HepG2 (cell line): Measurements from ENCODE around the gene WHAMM. TPM values are rescaled to one million over a fixed set of nuclear protein-coding genes. Genes with fewer than 3 reads are reported as not detected.
A peak's percentile ranks its signal among the peaks of the same experiment; 100 is the strongest.

ENCODE experiments used
- ATAC-seq: fragments of 200-7000 bp; cut with Tn5 transposase; 3 replicates; pipeline ENCODE4 v1.9.1; 2020; ENCODE audit warnings: mild to moderate bottlenecking, moderate library complexity
- BruUV-seq: library from RNA; stranded (reverse); fragments of 400-500 nt; replicated peaks from 2 replicates; lab custom pipeline; 2021; lab: Mats Ljungman, UMichigan
- CTCF ChIA-PET: fragments of 300-600 bp; formaldehyde crosslinking; extraction: SDS; loops from one replicate; lab custom pipeline; 2021; ENCODE audit warnings: low total read pairs, inconsistent platforms, low intra/inter-chr PET ratio; lab: Yijun Ruan, JAX
- POLR2A ChIA-PET: fragments of 350-600 bp; sonication (Branson Sonifier 250); formaldehyde crosslinking; loops from one replicate; lab custom pipeline; 2020; ENCODE audit warnings: antibody characterized with exemption, inconsistent platforms; lab: Yijun Ruan, JAX
- DNase-seq: peaks from one replicate; pipeline ENCODE4 v3.0.0-alpha.2; 2015; ENCODE audit warnings: low spot score
- FAIRE-seq: peaks from 3 replicates; lab custom pipeline; 2011; peaks lifted over from hg19 to GRCh38; lab: Jason Lieb, UNC
- H2AFZ ChIP-seq: one replicate; pipeline ENCODE4 v1.6.1; 2011; ENCODE audit warnings: low read length, inconsistent platforms
- H3K27ac ChIP-seq: fragments of 300-600 bp; 3 replicates; pipeline ENCODE4 v1.8.0; 2011; ENCODE audit warnings: mixed run types, mild to moderate bottlenecking, mixed read lengths, low read length, inconsistent platforms; ENCODE audit not compliant: insufficient read depth; ENCODE audit errors: extremely low read length
- H3K27me3 ChIP-seq, 2 experiments: fragments of 200-600 bp in 1 of 2; 2 replicates in 1 of 2; 3 replicates in 1 of 2; pipeline versions ENCODE4 v1.6.0 to v1.8.0; 2011; ENCODE audit warnings: low read length in 2 of 2, mild to moderate bottlenecking in 2 of 2, moderate library complexity in 2 of 2, inconsistent platforms in 1 of 2; ENCODE audit not compliant: insufficient read depth in 2 of 2, control insufficient read depth in 1 of 2
- H3K36me3 ChIP-seq, 2 experiments: fragments of 200-600 bp in 1 of 2; replicated peaks in 1 of 2; 2 replicates in 1 of 2; 3 replicates in 1 of 2; pipeline versions ENCODE4 v1.5.1 to v1.8.0; 2011; ENCODE audit warnings: low read length in 2 of 2, inconsistent platforms in 1 of 2; ENCODE audit not compliant: insufficient read depth in 2 of 2, control insufficient read depth in 1 of 2
- H3K4me1 ChIP-seq: 2 replicates; pipeline ENCODE4 v1.5.1; 2012; ENCODE audit warnings: low read length, inconsistent platforms; ENCODE audit not compliant: insufficient read depth
- H3K4me2 ChIP-seq: 2 replicates; pipeline ENCODE4 v1.6.0; 2011; ENCODE audit warnings: low read depth, low read length, inconsistent platforms
- H3K4me3 ChIP-seq, 3 experiments: fragments of 200-600 bp in 1 of 3; sonication (generic), shearing (Covaris generic) in 1 of 3; replicated peaks in 1 of 3; 2 replicates each; pipeline ENCODE4 v1.5.1; 2011 to 2016; ENCODE audit warnings: low read length in 3 of 3, inconsistent platforms in 2 of 3, low read depth in 2 of 3, mild to moderate bottlenecking in 2 of 3, control low read depth in 1 of 3, mixed read lengths in 1 of 3; ENCODE audit not compliant: insufficient read depth in 1 of 3
- H3K79me2 ChIP-seq: one replicate; pipeline ENCODE4 v1.6.1; 2011; ENCODE audit warnings: low read length, inconsistent platforms; ENCODE audit not compliant: insufficient read depth
- H3K9ac ChIP-seq: 2 replicates; pipeline ENCODE4 v1.6.0; 2011; ENCODE audit warnings: mild to moderate bottlenecking, low read depth, low read length, inconsistent platforms; ENCODE audit not compliant: insufficient read depth
- H3K9me3 ChIP-seq: 2 replicates; pipeline ENCODE4 v1.5.1; 2012; ENCODE audit warnings: mild to moderate bottlenecking, low read length
- H4K20me1 ChIP-seq: 2 replicates; pipeline ENCODE4 v1.6.0; 2011; ENCODE audit warnings: inconsistent platforms, mild to moderate bottlenecking, low read length, moderate library complexity; ENCODE audit not compliant: insufficient read depth
- HMGA1 ChIP-seq: sonication (generic); formaldehyde crosslinking; conservative IDR thresholded peaks from 2 replicates; pipeline ENCODE4 v1.4.0; 2020; ENCODE audit warnings: missing genetic modification reagents
- KLF12 ChIP-seq: sonication (generic); formaldehyde crosslinking; IDR thresholded peaks from 2 replicates; pipeline ENCODE4 v1.4.0; 2020; ENCODE audit warnings: missing genetic modification reagents, borderline replicate concordance
- MNT ChIP-seq: fragments of 450-650 bp; IDR thresholded peaks from 2 replicates; pipeline ENCODE4 v1.6.1; 2016
- NFKBIZ ChIP-seq: IDR thresholded peaks from 2 replicates; pipeline ENCODE4 v1.6.1; 2018; ENCODE audit warnings: missing genetic modification reagents, missing compliant biosample characterization
- NFYC ChIP-seq: IDR thresholded peaks from 2 replicates; pipeline ENCODE4 v1.6.1; 2016; ENCODE audit warnings: missing genetic modification reagents, missing compliant biosample characterization
- PLSCR1 ChIP-seq: sonication (generic); formaldehyde crosslinking; IDR thresholded peaks from 2 replicates; pipeline ENCODE4 v1.5.0; 2020; ENCODE audit warnings: missing genetic modification reagents, mild to moderate bottlenecking, borderline replicate concordance
- RNF2 ChIP-seq: fragments of 450-650 bp; conservative IDR thresholded peaks from 2 replicates; pipeline ENCODE4 v1.6.1; 2016; ENCODE audit warnings: low read depth
- SMARCC2 ChIP-seq: fragments of 450-650 bp; IDR thresholded peaks from 2 replicates; pipeline ENCODE4 v1.6.1; 2017; ENCODE audit warnings: antibody characterized with exemption, mild to moderate bottlenecking
- SNAPC5 ChIP-seq: sonication (generic); formaldehyde crosslinking; IDR thresholded peaks from 2 replicates; pipeline ENCODE4 v1.8.1; 2023; ENCODE audit warnings: mild to moderate bottlenecking, missing genetic modification reagents, borderline replicate concordance
- SRY ChIP-seq: sonication (generic); formaldehyde crosslinking; IDR thresholded peaks from 2 replicates; pipeline ENCODE4 v1.8.0; 2022; ENCODE audit warnings: mild to moderate bottlenecking, missing genetic modification reagents
- TCF12 ChIP-seq, 2 experiments: fragments of 450-650 bp in 1 of 2; sonication (generic) in 1 of 2; formaldehyde crosslinking in 1 of 2; IDR thresholded peaks; 2 replicates each; pipeline versions ENCODE4 v1.6.1 to v1.8.0; 2017 to 2022; ENCODE audit warnings: antibody characterized with exemption in 1 of 2, mild to moderate bottlenecking in 1 of 2, missing genetic modification reagents in 1 of 2, moderate library complexity in 1 of 2
- TFE3 ChIP-seq: IDR thresholded peaks from 2 replicates; pipeline ENCODE4 v1.6.1; 2016
- ZKSCAN1 ChIP-seq: fragments of 150-350 bp; IDR thresholded peaks from 2 replicates; pipeline ENCODE4 v1.6.1; 2014; ENCODE audit warnings: low read length
- ZNF276 ChIP-seq: sonication (generic); formaldehyde crosslinking; IDR thresholded peaks from 2 replicates; pipeline ENCODE4 v1.4.0; 2020; ENCODE audit warnings: mild to moderate bottlenecking, low read depth, missing genetic modification reagents
- ZNF280D ChIP-seq: sonication (generic); formaldehyde crosslinking; IDR thresholded peaks from 2 replicates; pipeline ENCODE4 v1.5.1; 2020; ENCODE audit warnings: mild to moderate bottlenecking, missing genetic modification reagents
- ZNF768 ChIP-seq: sonication (generic); formaldehyde crosslinking; IDR thresholded peaks from 2 replicates; pipeline ENCODE4 v1.4.0; 2020; ENCODE audit warnings: missing genetic modification reagents
- WGBS: methylation state at CpG from one replicate; pipeline ENCODE4 v1.1.6; 2017; ENCODE audit warnings: low lambda C conversion rate; 5-methylcytosine and 5-hydroxymethylcytosine counted together
- in situ Hi-C: cut with HindIII; loops from 2 replicates; pipeline ENCODE4 v1.10.0; 2017; ENCODE audit warnings: low pct_unique_long_range_greater_than_20kb; ENCODE audit not compliant: extremely low pct_ligation_motif_present
- intact Hi-C: fragments of 100-400 bp; cut with micrococcal nuclease; formaldehyde crosslinking; loops from one replicate; pipeline ENCODE4 v1.10.0; 2022; ENCODE audit not compliant: unreplicated experiment
- polyA plus RNA-seq, 8 experiments: library from polyadenylated mRNA; depleted of rRNA in 3 of 8; stranded (reverse) in 7 of 8; unstranded in 1 of 8; fragments of >200 nt; fragmentation: Illumina TruSeq in 4 of 8; extraction: Trizol in 4 of 8; gene quantifications; 2 replicates each; pipeline versions ENCODE4 v1.2.1 to v1.2.3, GENCODE V29; 2011 to 2016; ENCODE audit warnings: low read depth in 4 of 8, missing spikeins in 1 of 8, mixed read lengths in 1 of 8; ENCODE audit not compliant: insufficient read depth in 1 of 8
- total RNA-seq, 5 experiments: library from RNA; depleted of rRNA; stranded (reverse); fragments of >200 nt; fragmentation: Illumina TruSeq; extraction: Trizol; gene quantifications; 2 replicates each; pipeline ENCODE4 v1.2.3, GENCODE V29; 2016; ENCODE audit warnings: low read depth in 1 of 5

Gene WHAMM
- total and polyA plus RNA-seq, 2 of the 13 experiments (the other 11 are each of a cell fraction or from before 2014, with no cell fraction given): 2.9 to 3.0 TPM

- ChIA-PET CTCF (no interaction called here), POLR2A (interaction anchor here (0.9 to 2.6 kb wide), 2 partner anchors 61 to 175 kb away, joined by 3 to 26 read pairs; partner anchors contain the start of gene RAMAC)
- peaks cover 3 to 18% of the 10 kb centered on the region in 2 experiments; a peak in 4 of 5 replicates for H3K36me3 ChIP-seq
- peaks cover 3% of the 10 kb centered on the region; the same call in 1 of the 2 replicates for H4K20me1 ChIP-seq
- TF ChIP-seq ZKSCAN1 (no peak), MNT (no peak), SRY (CRISPR knock-in tag) (no peak), NFKBIZ (CRISPR knock-in tag) (no peak), SNAPC5 (no peak), KLF12 (no peak), RNF2 (no peak), PLSCR1 (CRISPR knock-in tag) (no peak), ZNF768 (CRISPR knock-in tag) (no peak), ZNF276 (no peak), ZNF280D (CRISPR knock-in tag) (no peak), TFE3 (no peak), SMARCC2 (no peak), TCF12 (IDR thresholded peaks at IDR 0.05) (no peak), TCF12 (CRISPR knock-in tag; IDR thresholded peaks at IDR 0.05) (no peak), HMGA1 (CRISPR knock-in tag) (no peak), NFYC (CRISPR knock-in tag) (no peak)
- H3K9ac ChIP-seq: peak overlapping the region; percentile 96
- DNase-seq: no peak
- 1% methylated on average over 6 of the region's 6 CpGs for WGBS
- H2AFZ ChIP-seq: no peak overlapping the region
- ATAC-seq: no peak
- in situ Hi-C loops: no loop called here
- no peaks in the 10 kb centered on the region; a peak in 2 of 5 replicates for H3K27me3 ChIP-seq
- peaks cover 27% of the 10 kb centered on the region for H3K79me2 ChIP-seq
- peak overlapping the region; percentile 64 to 85 (median 84) for H3K4me3 ChIP-seq
- H3K4me1 ChIP-seq: peaks cover 27% of the 10 kb centered on the region
- intact Hi-C loops: no loop called here
- BruUV-seq: TSS peak; percentile 74
- H3K27ac ChIP-seq: peak overlapping the region; percentile 97
- H3K9me3 ChIP-seq: no peaks in the 10 kb centered on the region
- no peak for FAIRE-seq
- peak overlapping the region; percentile 65 for H3K4me2 ChIP-seq
These were observed 1.5 kb downstream of the WHAMM start for GRCh38 chr15:82810890-82811426.
